Stimulated activated CD4-positive, alpha-beta T cell treated with anti-CD3 and anti-CD28 coated beads, Interleukin-12 subunit alpha, Interleukin-12 subunit beta, amount 100 ng/mL, for 24 hours (primary cell): ENCODE data around the gene LRRC32.

Source experiments
- DNase-seq, 2 experiments: peaks; one replicate each; pipeline ENCODE4 v3.0.0-alpha.2; 2020; ENCODE audit warnings: low read depth in 2 of 2

The LRRC32 gene

DNA sequence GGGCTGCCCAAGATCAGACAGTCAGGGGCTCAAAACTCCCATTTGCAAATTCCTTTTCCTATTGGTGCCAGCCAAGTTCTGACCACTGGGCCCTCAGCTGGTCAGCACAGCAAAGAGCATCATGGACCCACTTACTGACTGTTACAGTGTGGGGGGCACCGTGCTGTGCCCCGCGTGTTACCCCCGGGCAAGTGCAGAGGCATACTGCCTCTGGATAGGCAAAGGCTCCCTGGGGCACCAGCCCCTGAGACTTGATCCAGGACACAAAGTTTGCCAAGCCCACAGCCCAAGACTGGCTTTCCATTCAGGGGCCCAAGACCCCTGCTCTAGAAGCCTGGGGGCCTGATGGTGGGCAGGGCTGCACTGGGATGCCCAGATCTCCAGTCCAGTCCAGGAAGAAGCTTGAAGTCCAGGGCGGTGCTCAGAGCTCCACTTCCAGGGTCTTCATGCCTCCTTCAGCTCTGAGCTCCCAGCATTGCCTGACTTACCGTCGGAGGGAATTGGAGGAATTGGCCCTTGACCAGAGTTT lies 6.6 kb downstream of the LRRC32 start:
- DNase-seq, result no peak

DNA sequence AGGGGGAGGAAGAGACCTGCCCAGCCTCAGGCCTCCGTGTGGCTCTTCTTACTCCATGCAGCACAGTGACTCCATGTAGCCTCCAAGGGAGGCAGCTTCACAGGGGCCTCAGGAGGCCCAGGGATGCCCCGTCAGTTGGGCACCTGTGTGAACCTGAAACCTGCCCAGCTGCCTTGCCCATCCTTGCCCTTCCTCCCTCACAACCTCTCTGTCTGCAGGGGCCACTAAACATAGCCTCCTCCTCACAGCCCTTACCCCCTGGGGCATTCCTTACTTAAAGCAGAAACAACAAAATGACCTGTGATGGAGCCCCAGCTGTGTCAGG lies 7.1 kb downstream of the LRRC32 start:
- no peak for DNase-seq

DNA sequence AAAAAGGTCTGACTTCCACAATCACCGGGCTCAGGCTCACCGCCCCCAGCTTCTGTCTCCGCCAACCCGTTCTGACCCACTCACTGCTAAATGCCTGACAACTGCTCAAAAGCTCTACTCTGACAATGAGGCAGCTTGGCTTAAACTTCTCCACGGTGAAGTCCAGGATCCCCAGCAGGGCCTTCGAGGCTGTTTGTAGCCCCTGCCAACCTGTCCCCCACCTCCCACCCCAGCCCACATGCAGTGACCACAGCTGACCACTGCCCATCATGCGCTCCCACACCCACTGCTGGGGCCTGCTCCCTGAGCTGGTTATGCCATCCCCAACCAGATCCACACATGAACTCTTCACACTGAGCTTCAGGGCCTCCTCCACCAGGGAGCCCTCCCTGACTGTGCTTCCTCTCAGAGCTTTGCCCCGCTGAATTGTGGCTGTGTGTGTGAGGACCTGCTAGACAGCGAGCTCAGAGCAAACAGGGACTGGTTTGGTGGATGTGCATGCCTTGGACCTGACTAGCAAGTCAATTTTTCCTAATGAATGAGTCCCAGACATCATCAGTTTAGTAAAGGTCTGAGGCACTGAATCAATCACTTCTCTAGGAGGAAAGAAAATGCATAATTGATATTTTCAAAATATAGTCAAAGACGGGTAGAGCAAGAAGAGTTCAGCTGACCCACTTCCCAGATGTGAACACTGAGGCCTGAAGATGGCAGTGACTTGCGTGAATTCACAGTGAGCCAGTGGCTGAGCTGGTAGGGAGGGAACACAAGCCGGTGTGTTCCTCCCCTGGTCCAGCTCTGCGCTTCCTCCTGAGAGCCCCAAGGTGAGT lies 7.7 kb downstream of the LRRC32 start:
- DNase-seq, result no peak

DNA sequence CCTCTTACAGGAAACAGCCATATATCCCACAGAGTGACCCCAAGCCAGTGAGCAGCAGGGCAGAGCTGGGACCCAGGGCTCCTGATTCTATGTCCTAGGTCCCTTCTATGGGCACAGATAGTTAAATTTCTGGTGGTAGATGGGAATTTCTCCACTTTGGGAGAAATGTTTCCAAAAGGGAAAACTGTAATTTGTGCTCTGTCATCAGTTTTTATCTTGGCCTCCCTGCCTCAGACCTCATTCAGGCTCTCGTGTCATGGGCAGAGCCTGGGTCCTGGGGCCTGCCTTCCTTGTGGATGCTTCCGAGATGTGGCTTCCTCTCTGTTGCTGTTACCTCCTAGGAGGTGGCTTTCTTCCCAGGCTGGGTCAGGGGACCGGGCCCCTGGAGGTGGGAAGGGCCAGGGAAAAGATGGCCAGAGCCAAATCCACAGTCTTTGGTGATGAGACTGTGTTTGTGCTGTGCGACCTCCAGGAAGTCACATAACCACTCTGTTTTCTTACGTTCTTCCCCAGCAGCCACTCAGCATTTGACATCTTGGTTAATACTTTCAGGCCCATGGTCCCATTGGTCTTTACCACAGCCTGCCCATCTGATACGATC lies 8.6 kb downstream of the LRRC32 start:
- DNase-seq, result no peak

DNA sequence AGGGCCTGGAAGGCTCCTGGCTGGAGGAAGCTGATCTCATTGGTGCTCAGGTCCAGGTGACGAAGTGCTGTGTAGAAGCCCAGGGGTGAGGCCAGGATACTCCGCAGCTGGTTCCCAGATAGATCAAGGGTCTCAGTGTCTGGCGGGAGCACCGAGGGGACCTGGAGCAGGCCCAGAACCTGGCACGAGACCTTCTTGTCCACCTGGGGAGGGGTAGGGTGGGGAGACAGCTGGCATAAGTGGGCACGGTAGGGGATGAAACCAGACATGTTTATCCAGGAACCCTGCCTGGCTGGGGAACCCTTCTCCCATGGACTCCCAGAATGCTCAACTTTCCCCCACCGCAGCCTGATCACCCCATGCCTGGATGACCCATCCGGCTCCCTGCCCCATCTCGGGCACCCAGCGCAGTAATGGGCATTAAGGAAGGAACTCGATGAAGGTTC lies 9.2 kb downstream of the LRRC32 start:
- DNase-seq, result no peak

DNA sequence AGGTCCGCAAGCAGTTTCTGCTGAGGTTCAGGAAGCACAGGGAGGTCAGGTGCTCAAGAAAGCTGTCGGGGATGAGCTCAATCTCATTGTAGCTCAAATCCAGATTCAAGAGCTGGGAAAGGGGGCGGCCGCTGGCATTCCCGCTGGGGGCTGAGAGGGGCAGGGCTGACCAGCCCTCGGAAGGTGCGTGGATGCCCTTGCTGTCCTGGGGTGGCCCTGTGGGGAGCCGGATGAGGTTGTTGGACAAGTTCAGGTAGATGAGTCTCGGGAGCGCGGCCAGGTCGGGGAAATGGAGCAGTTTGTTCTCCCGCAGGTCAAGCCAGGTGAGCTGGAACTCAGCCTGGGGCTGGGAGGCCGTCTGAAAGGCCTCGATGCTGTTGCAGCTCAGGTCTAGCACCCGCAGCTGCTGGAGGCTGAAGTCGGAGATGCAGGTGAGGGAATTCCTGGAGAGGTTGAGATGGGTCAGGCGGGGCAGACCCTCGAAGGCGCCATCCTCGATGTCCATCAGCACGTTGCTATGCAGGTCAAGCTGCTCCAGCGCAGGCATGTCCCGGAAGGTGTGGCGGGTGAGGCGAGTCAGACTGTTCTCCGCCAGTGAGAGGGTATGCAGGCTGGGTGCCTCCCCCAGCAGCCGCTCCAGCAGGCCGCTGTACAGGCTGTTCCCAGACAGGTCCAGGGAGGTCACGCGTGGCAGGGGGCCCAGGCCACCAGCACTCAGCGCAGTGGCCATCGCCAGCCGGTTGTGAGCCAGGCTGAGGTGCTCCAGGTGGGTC lies 9.8 kb downstream of the LRRC32 start:
- DNase-seq, result no peak

DNA sequence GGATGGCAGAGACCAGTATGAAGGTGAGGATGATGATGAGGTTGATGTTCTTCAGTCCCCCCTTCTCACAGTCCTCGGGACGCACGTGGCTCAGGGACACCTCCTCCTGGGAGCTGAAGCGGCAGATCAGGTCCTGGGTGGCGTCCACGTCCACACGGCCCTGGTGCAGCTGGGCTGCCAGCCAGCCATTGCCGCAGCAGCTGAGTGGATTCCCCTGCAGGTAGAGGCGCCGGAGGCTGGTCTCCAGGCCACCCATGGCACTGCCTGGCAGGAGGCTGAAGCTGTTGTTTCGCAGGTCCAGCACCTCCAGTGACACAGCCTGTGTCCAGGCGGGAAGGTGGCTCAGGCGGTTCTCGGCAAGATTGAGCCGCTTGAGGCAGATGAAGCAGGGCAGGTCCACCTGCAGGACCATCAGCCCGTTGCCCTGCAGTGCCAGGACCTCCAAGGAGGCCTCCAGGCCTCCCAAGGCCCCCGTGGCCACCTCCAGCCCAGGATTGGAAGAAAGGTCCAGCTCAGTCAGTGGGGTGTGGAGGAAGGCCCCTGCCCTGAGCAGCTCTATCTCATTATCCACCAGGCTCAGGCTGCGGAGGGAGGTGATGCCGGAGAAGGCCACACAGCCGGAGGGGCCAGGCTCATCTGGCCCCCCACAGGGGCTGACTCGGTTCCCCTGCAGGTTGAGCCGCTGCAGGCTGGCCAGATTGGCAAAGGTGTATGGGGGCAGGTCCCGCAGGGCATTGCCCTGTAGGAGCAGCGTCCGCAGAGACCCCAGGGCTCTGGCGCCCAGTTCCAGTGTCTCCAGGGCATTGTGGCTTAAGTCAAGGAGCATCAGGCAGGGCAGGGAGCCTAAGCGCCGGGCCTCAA lies 10.6 kb downstream of the LRRC32 start:
- DNase-seq, result no peak

DNA sequence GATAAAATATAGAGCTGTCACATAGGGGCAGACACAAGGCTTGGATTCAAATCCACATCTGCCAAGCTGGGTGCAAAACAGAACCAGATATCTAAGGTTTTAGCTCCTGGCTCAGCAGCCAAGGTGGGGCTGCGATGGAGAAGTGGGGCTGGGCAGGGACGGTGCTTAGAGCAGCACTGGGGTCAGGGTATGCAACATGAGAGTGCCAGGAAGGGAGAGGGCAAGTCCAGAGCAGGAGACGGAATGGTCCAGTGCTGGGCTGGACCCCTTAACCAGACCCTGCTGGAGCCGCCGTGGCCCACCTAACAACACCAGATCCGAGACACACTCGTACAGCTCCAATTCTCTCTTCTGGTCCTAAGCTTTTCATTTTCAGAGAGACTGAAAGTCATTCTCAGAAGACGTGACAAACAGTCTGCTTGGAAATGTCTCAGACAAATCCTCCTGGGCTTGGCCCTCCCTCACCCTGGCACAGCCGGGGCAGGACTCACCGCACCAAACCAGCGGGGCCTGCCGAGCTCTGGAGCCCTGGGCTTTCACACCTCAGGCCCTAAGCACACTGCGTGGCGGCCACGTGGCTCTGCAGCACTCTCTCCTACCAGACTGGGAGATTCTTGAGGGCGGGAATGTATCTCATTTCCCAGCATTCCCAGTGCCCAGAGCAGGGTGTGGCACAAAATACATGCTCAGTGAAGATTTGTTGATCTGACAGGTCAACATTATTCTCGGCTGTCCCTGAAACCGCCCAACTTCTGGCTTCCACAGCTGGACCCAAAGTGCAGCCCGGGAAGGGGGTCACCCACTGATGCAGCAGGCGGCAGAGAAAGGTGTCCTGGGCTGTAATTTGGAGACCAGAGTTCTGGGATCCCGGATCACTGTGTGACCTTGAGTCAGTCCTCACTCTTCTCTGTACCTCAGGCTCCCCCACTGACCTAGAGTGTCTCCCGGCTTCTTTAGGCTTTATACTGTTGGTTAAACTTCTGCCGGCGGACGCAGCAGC lies 11.6 kb downstream of the LRRC32 start:
- DNase-seq, result no peak

DNA sequence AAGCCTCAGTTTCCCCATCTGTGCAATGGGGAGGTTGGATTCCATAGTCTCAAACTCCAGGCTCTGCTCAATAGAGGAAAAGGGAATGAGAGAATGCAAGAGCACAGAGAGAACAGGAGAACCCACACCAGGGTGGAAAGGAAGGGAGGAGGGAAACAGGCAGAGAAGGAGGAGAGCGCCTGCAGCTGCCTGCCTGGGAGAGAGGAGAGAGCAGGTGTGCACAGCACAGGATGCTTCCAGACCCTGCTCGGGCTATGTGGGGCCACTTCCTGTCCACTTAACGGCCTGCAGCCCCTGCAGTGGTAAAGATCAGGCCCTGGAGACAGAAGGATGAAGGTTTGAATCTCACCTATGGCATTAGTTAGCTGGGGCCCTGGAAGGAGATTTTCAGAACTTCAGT lies 12.3 kb downstream of the LRRC32 start:
- no peak for DNase-seq

DNA sequence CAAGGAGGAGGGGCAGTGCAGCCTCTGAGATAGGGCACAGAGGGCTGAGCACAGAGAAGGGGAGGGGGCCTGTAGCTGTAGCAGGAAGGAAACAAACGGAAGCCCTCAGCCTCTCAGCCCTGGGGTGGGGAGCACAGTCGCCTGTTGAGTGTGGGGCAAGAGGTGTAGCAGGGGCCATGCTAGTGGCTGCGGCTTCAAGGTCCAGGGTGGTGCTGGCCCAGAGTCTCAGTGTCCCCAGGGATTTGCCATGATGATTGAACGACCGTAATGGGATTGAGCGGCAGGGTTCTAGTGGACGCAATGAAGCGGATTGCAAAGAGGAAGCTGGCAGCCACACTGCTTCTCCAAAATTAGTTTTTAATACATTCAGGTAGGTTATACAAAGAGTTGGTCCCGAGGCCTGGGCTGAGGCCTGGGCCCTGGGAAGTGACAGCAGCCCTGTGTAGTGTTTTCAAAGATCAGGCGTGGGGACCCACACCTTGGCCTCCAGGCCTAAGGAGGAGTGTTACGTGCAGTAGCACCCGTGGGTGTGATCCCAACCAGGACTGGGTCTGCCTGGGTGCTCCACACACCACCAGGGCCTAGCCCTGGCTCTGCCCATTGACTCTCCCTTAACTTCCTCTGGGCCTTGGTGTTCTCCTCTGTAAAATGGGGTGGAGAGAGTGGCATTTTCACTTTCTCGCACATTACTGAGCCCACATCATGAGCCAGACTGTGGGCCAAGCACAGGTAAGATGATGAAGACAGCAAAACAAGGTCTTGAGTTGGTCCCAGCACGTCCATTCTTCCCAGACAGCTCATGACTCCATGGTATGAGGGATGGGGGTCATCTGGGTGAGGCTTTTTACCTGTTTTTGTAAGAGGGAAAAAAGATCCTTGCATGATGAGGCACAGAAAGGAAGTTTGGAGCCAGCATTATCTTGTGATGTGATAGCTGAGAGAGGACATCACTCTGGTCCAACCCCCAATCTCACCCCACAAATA lies 13.1 kb downstream of the LRRC32 start:
- no peak for DNase-seq

DNA sequence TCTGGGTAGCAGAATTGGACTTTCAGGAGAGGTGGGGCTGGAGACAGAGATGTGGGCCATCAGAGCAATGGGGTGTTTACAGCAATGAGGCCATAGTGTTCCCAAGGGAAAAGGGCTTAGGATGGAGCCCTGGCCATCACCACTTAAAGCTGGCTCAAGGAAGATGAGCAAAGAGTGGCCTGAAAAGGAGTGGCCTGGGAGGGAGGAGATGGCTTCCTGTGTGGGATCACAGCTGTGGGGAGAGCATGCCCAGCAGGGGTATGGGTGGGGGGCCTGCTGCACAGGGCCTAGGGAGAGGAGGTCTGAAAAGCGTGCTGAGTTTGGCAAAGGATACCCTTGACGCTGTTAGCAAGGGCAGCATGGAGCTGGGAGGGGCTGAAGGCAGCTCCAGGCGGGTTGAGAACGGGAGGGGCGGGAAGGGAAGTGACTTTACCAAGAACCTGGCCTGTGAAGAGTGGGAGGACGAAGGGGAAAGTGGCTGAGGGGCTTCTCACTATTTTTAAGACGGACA lies 13.9 kb downstream of the LRRC32 start:
- no peak for DNase-seq

DNA sequence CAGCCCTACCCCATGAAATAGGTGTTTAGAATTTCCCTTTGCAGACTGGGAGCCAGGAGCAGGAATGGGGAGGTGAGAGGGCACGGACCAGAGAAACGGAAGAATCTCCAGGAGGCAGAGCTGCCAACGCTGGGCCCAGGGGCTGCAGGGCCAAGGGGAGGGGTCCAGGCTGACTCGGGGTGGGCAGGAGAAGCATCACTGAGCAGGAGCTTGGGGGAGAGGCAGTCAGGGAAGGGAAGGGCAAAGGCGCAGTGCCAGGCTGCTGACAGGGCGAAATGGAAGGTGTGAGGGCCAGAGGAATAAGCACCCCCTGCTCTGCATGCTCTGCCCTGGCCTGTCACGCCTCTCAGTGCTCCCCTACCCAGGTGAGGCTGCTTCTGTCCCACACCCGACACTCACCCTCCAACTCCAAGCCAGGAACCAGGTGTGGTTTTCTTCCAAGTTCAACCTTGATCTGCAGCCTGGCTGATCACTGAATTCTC lies 14.5 kb downstream of the LRRC32 start:
- DNase-seq, result no peak

DNA sequence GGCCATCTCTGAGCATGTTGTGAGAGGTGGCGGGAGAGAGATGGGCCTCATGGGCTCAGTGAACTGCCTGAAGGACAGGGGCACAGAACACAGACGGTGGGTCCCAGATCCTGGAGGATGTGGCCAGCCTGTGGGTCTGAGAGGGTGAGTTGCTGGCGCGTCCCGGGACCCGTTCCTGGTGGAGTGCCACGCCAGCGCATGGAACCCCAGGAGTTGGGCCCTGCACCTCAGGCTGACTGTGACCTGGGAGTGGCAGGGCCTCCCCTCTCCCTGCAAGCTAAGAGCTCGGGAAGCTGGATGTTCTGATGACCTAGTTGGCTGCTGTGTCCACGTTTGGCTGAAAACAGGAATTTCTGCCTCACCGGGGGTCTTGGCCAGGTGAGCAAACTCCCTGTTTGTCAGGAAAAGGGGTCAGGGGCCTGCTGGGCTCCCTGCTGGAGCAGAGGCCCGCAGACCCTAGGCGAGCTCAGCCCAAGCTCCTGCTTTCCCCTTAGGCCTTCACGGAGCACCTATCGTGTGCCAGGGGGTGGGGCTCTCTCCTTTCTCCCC lies 15.0 kb downstream of the LRRC32 start:
- no peak for DNase-seq

DNA sequence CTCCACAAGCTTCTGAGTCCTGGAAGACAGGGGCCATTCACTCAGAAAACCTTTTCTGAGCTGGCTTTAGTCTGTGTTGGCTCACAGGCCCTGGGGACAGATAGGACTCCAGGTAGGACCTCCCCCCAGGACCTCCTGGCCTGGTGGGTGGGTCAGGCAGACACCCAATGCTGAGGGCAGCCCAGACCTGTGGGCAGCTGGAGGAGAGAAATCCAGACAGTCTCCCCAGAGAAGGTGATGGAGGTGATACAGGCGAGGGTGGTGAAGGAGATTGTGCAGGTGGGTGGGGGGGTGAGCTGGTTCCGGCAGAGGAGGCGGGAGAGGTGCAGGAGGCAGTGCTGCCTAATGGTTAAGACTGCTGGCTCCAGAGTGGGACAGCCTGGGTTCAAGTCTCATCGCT lies 15.6 kb downstream of the LRRC32 start:
- DNase-seq, result no peak

DNA sequence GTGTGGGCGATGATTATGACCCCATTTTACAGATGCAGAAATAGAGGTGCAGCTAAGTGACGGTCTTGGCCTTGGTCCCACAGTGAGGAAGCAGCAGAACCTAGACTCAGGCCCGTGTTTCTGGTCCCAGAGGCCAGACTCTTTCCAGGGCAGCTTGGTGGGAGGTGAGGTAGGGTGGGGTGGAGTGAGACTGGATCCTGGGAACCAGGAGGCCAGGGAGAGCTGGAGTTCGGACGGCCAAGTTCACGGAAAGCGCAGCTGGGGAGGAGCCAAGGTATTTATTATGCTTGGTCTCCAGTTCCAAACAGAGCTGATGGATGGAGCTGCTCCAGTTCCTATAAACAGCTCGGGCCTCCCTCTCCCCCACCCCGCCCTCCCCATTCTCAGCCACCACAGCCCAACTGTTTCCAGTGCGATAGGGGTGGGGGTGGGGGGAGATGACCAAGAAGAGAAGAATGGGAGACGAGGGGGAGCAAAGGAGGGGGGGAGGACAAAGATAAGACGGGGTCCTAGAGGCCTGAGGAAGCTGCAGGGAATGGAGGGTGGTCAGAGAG lies 16.2 kb downstream of the LRRC32 start:
- DNase-seq, result no peak

DNA sequence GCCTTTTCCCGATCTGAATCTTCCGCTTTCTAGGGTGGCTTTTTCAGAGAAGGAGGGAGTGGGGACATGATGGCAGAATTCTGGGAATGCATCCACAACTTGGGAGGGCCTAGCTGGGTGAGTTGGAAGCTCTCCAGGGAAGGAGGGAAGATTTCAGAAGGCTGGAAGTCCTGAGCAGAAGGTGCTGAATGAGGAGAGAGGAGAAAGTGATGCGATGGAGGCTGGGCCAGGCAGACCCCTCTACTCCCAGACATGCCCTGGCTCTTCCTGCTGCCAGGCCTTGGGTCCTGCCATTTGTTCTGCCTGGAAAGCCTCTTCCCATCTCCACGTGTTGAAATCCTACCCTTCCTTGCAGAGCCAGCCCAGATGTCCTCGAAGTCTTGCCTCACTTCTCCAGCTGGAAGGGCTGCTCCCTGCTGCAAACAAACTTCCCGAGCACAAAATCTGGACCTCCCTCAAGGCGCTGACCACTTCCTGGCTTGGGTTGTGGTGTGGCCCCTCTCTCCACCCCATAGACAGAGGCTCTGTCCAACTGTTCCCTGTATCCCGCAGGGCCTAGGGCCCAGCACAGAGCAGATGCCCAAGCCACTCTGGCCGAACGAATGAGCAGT lies 16.8 kb downstream of the LRRC32 start:
- DNase-seq, result no peak

DNA sequence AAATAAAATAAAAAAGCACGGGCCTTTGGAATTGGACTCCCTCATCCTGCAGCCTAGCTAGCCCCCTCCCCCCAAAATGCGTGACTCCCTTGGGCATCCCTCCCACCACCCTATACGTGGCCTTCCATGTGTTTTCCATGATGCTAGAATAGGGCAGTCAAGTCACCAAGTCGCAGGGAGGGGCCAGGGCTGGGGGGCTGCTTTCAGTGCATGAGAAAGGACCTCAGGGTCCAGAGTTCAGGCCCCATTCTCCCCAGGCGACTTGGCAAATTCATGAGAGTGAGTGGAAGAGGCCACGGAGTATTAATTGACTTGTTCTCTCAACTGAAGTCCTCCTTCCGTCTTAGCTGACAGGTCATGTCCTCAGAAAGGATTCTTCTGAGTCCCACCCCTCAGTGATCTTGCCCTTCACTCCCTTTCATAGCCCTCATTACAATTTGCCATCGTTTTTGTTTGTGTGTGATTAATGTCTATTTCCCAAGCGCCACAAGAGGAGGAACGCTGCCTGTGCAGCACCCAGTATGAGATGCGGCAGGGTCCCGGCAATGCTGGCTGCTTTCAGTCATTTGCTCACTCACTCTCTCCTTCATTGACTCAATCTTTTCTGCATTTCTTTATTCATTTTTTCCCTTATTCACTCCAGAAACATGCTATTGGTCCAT lies 17.4 kb downstream of the LRRC32 start:
- no peak for DNase-seq
